HEK293 (cell line): ENCODE results near the gene BMAL2.

Experiments
- CTCF ChIP-seq: fragments of 450-650 bp; formaldehyde crosslinking; IDR thresholded peaks from 2 replicates; pipeline ENCODE4 v1.5.1; 2016; ENCODE audit warnings: missing biosample characterization, missing genetic modification characterization
- ZBTB17 ChIP-seq: fragments of 450-650 bp; formaldehyde crosslinking; IDR thresholded peaks from 2 replicates; pipeline ENCODE4 v1.5.1; 2016; ENCODE audit warnings: missing biosample characterization, missing genetic modification characterization

- TF ChIP-seq ZBTB17 (tag by site-specific recombination) (no peak), CTCF (tag by site-specific recombination) (no peak)
Observed at GRCh38 chr12:27331927-27332324, 710 bp upstream of the BMAL2 start.
